NCI-H774 (cell line): ENCODE measurements around the gene MPZL1.
"Not testable (repeated sequence)": the region's sequence is repeated elsewhere in the genome, so short reads cannot be mapped to it uniquely, and the experiment has no call there.

Source experiments
- DNase-seq: peaks from one replicate; lab custom pipeline; 2025; lab: John Stamatoyannopoulos, UW

MPZL1 gene

GRCh38 chr1:167781558-167781957, 59.8 kb downstream of the MPZL1 start:
- DNase-seq: no peak

DNA sequence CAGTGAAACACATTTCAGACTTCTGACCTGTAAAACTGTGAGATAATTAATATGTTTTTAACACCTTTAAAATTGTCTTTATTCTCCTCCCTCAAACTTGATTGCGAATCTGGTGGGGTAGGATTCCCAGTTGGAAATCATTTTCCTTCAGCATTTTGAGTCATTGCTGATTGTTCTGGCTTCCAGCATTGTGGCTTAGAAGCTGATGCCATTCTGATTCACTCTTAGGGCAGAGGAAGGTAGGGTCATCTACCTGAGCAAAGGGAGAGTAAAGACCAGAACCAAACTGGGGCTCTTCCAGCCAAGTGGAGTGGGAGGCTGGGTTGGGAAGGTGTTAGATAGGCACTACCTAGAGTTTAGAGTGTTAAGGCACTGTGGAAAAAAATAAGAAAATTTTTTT, 61.2 kb downstream of the MPZL1 start:
- no peak for DNase-seq

DNA sequence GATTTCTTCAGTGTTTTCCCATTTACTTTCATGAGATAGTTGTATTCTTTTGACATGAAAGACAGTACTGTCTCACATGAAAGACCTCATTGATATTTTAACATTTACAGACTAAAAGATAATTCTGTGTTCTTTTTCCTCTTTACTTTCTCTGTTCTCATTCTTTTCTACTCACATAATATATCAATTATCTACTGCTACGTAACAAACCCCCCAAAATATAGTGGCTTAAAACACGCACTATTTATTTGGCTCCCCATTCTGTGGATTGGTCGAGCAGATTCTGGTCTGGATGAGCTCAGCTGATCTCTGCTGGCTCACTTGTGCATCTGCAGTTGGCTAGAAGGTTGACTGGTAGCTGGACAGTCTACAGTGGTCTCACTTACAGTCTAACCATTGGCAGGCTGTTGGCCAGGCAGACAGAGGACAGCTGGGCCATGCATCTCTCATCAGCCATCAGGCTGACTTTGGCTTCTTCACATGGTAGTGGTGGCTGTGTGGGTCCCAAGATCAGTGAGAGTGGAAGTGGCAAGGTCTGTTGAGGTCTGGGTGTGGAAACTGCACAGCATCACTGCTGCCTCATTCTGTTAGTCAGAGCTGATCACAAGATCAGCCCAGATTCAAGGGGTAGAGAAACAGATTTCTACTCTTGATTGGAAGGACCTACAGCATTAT, 63.2 kb downstream of the MPZL1 start:
- no peak for DNase-seq

DNA sequence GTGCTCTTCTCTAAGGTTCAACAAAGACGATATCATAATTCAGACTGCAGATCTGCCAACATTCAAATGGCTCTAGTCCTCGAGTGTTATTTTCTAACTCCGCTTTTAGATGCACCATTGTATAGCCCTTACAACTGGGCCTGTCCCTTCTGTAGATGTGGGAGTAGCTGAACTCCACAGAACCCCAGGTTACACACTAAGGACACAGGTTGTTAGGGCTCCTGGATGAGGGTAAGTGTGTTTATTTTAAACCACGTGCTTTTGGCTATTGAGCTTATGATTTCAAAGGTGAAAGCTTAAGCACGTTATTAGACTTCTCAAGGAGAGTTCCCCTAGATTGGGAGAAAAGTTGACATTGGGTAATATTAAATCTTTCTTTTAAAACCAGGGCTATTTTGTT, 64.7 kb downstream of the MPZL1 start:
- no peak for DNase-seq

GRCh38 chr1:167789501-167789900, 67.7 kb downstream of the MPZL1 start:
- DNase-seq: no peak

DNA sequence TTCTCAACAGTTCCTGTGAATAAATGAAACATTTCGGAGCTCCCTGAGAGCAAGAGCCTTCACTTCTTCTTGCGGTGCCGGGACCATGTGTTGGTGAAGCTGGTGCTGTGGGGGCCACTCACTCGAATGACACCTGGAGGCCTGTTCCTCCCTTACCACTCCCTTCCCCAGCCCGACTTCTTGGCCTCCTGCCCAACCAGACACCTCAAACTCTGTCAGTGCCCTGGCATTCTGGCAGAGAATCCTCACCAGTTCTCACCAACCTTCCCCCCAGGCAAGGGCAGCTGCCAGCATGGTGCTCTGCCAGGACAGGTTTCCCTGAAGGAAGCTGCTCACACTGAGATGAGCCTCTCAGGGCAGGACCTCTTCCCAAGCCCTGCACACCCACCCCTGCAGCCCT, 68.3 kb downstream of the MPZL1 start:
- no peak for DNase-seq

- no peak for DNase-seq
These were observed 69.8 kb downstream of the MPZL1 start for GRCh38 chr1:167791281-167792187.

- no peak for DNase-seq
These were observed 70.4 kb downstream of the MPZL1 start for GRCh38 chr1:167792188-167792565.

- DNase-seq: no peak
These were observed 72.3 kb downstream of the MPZL1 start for GRCh38 chr1:167794043-167794442.

DNA sequence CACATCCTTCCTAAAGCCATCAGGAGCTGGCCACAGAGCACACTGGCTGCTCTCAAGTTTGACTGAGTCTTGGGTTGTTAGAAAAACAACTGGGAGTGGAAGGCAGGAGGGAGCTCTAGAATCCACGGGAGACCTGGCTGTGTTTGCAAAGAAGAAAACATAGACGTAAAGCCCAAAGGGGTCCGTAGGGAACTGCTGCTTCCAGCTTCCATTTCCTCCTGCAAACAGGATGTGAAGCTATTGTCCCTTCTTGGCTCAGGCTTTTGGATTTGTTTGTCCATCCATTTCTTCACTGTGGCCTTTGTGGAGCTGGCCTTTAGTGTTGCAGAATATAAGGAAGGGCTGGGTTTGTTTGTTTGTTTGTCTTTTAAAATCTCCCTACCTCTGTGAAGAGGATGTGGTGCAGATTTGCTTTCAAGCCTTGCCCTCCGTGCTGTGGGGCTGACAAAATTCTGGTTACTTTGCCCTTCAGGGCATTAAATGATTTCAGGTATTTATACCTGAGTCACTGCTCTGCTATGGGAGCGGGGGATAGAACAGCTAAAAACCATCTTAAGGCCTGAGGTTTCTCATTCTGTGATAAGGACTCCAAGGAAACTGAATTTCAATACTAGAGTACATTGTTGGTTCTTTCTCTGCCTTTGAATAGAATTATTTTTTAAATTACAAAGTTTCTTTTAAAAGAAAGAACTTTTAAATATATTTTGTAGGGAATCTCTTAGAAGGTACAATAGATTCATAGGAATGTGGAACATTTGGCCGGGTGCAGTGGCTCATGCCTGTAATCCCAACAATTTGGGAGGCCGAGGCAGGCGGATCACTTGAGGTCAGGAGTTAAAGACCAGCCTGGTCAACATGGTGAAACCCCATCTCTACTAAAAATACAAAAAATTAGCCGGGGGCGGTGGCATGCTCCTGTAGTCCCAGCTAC, 74.3 kb downstream of the MPZL1 start:
- DNase-seq: no peak

- no peak for DNase-seq
These were observed 75.2 kb downstream of the MPZL1 start for GRCh38 chr1:167797015-167797414.

DNA sequence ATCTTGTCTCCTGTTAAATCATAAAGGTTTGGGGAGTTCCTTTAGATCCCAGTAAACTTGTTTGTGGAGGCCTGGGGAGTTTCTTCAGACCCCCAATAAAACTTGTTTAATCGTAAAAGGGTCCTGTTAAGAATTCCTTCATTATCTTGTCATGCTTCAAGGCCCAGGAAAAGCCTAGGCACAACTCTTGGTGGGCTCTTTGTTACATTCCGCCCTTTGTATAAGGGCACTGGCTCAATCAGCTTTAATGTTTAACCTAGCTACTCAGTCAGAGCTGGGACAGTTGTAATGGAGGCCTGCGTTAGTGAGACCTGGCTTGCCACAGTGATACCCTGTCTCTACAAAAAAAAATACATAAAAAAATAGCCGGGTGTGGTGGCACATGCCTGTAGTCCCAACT, 77.2 kb downstream of the MPZL1 start:
- DNase-seq: no peak

GRCh38 chr1:167799747-167800146, 78.0 kb downstream of the MPZL1 start:
- no peak for DNase-seq

GRCh38 chr1:167800251-167800650, 78.5 kb downstream of the MPZL1 start:
- no peak for DNase-seq

- no peak for DNase-seq
These were observed 80.5 kb downstream of the MPZL1 start for GRCh38 chr1:167802235-167802634.

GRCh38 chr1:167803358-167804207, 81.8 kb downstream of the MPZL1 start:
- DNase-seq: peak; percentile 89

- no peak for DNase-seq
These were observed 83.3 kb downstream of the MPZL1 start for GRCh38 chr1:167805041-167805556.

GRCh38 chr1:167806235-167806634, 84.5 kb downstream of the MPZL1 start:
- DNase-seq: not testable (repeated sequence)

- DNase-seq: not testable (repeated sequence)
These were observed 84.9 kb downstream of the MPZL1 start for GRCh38 chr1:167806676-167807075.

- DNase-seq: no peak
These were observed 86.3 kb downstream of the MPZL1 start for GRCh38 chr1:167808104-167808503.

DNA sequence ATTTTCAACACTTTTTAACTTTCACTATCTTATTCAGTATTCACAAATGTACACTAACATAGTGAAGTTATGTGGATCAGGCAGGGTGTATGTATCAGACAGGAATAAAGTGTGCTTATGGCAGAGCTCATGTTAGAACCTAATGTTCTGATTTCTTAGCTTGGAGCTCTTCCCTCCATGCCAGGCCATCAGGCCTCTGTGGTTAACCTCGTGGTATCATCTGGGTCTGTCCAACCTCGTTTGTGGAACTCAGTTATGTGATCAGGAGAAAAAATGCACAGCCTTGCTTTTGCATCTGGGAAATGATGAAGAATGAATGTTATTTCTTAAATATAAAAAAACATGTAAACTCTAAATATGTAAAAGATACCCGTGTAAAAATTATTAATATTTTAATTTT, 86.9 kb downstream of the MPZL1 start:
- no peak for DNase-seq
